NCI-H2196 (cell line): ENCODE results near the gene B9D1.

ENCODE experiments used
- DNase-seq: peaks from one replicate; lab custom pipeline; 2025; ENCODE audit not compliant: unreplicated experiment; lab: John Stamatoyannopoulos, UW

B9D1 gene

GRCh38 chr17:19362277-19363113 lies at the start of gene B9D1:
TSS of gene B9D1 (minus strand) at chr17:19362723. CDS start at chr17:19362569, 154 bp downstream.
- DNase-seq: peak; percentile 80

DNA sequence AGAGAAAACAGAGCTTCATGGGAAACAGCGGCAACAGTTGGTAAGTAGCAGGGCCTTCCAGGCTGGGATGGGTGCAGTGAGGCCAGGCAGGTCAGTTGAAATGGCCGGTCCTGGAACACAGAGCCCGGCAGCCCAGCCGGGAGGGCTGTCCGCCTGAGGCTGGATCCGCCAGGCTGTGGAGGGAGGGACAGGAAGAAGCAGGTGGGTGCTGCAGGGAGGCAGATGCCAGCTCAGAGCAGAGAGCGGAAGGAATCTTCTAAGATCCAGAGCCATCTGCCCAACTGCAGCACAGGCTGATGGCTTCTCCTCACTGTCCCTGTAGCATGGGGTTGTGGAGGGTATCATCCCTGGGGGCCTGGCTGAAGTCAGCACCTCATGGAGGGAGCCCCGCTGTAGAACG lies 49.1 kb upstream of the B9D1 start:
- DNase-seq: no peak

DNA sequence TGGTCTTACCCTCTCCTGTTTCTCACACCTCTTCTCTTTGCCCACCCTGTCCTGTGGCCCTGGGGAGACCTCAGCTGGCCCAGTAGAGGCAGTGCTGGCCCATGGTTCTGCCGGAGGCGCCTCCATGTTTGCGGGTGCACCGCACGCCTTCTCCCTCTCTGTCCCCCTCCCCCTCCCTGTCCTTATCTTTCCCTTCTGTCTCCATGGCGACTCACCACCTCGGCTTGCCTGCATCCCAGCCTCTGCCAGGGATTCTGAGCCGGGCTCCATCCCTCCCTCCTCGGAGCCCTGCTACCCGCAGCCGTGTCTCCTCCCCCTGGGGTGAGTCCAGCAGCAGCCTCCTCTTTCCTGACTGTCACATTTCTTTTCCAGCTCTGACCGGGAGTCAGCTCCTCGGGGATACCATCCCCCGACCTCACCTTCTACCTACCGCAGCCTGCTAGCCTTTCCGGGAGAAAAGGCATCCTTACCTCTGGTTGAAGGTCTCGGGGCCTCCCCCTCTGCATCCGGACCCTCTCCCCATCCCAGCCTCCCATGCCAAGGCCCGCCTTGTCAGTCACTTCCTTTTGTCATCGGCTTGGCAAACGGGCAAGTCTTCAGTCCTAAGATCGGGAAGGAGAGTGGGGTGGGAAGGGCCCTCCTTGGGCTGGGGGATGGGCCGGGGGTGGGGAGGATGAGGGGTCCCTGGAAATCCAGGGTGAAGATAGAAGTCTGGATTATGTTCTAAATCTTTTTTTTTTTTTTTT lies 48.5 kb upstream of the B9D1 start, which contains the start of gene RNF112:
Gene RNF112, plus strand, starts transcription at position 358 of the 746 bp plus-strand sequence. Its CDS starts 177 bp downstream, at position 535.
- no peak for DNase-seq

DNA sequence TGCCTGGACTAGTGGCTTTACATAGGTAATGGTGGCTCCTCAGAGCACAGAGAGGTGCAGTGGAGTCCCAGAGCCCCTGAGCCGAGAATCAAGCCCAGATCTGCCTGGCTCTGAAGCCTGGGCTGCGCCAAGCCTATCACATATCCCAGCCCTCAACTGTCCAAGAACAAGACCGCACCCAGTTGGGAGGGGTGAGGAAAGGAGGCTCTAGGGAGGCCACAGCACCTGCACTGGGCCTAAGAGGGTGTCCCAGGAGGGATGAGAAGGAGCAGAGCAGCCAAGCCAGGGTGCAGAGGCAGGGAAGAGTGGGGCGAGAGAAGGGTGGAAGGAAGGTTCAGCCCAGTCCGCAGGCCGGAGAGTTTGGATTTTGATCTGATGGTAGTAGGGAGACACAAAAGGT lies 47.6 kb upstream of the B9D1 start:
- no peak for DNase-seq

- no peak for DNase-seq
These were observed 47.0 kb upstream of the B9D1 start for GRCh38 chr17:19409509-19409908.

DNA sequence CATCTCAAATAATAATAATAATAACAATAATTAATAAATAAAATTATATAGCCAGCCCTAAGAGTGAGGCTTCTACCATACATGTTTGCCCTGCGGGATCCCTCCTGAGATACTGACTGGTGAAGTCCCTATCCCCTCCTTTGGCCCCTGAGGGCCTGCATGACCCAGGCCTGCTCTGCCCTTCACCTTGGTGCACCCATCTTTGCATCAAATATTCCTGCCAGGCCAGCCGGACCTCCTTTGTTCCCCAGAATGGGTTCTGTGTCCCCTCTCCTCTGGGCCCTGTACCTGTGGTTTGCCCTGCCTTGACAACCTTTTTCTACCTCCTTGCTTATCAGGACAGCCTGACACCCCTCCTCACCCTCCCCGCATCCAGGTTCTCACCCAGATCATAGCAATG lies 46.5 kb upstream of the B9D1 start:
- DNase-seq: no peak

DNA sequence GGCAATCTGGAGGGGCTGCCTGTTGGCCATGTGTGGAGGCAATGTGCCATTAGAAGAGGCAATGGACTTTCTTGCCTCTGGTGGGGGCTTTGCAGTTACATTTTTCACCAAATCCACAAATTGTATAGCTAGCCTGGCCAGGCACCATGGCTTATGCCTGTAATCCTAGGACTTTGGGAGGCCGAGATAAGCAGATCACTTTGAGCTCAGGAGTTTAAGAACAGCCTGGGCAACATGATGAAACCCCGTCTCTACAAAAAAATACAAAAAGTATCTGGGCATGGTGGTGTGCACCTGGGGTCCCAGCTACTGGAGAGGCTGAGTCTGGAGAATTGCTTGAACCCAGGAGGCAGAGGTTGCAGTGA lies 45.8 kb upstream of the B9D1 start:
- DNase-seq: no peak

GRCh38 chr17:19407601-19408345 lies 45.2 kb upstream of the B9D1 start:
- no peak for DNase-seq

DNA sequence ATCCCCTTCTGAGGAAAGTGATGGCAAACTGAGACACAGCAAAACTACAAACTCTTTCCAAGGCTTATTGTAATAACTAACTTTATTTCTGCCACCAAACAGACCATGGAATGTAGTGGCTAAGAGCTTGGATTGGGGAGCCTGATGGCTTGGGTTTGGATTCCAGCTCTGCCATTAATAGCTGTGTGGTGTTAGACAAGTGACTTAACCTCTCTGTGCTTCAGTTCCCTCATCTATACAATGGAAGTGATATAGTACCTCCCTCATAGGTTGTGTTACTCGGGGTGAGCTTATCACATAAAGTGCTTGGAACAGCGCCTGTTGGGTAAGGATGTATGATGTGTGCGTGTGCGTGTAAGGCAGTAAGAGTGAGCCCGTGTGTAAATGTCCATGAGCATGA lies 42.6 kb upstream of the B9D1 start:
- DNase-seq: no peak

DNA sequence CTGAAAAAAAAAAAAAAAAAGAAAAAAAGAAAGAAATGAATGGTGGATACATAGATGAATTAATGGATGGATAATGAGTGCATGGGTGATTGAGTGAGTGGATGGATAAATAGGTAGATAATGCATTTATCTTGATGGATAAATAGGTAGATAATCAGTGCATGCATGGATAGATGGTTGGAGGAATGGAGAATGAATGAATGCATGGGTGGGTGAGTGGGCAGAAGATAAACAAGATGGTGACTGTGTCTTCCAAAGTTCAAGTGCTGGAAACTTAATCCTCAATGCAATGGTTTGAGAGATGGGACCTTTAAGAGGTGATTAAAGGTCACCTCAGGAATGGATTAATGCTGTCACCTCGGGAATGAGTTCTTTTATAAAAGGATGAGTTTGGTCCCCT lies 41.7 kb upstream of the B9D1 start:
- no peak for DNase-seq

DNA sequence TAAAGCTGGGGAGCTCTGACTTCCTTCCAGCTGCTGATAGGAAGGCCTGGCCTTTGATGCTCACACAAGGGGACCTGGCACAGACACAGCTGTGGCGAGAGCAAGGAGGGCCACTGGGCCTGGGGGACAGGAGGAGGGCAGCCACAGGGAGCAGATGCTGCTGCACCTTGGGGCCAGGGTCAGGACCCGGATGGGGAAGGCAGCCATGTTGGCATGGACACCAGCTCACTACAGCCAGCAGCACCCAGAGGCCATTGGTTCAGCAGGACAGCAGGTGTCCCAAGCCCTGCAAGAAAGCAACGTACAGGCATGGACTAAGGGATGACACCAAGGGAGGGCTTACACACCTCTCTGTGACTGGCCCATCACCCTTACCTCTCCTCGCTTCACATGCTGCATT lies 40.5 kb upstream of the B9D1 start:
- no peak for DNase-seq

- no peak for DNase-seq
These were observed 39.6 kb upstream of the B9D1 start for GRCh38 chr17:19402171-19402570.

- DNase-seq: no peak
These were observed 38.9 kb upstream of the B9D1 start for GRCh38 chr17:19401321-19402010.

- no peak for DNase-seq
These were observed 37.4 kb upstream of the B9D1 start for GRCh38 chr17:19399750-19400450.

DNA sequence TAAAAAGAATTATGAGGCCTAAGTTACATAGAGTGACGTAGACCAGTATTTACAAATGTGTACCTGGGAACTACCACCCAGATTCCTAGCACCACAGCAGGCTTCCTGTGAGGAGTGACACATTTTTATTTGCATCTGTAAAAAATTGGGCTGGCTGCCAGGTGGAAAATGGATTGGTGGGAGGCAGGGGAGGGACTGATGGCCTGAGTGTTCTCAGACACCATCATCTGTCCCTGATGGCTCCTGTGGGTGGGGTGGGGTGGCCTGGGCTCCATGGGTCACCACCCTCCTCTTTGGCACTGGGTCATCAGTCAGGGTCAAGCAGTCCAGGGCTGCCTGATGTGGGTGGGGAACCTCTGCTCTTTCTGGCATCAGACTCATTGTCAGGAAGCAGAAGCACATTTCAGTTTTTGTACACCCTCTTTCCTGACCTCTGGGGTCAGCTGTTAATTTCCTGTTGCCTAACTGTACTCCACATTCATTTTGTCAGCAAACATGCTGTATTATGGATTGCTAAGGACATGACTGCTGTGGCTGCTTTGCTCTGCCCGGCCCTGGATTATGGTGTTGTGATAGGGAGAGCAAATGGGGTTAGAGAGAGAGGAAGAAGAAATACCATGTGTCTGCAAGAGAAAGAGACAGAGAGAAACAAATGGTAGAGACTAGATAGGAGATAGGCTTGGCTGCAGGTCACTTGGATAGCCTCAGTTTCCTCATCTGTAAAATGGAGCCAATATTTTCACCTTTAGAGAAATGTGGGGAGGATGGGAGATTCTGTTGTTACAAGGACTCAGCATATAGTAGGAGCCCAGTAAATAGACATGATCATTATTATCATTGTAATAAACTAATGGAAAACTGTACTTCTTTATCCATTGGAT lies 36.0 kb upstream of the B9D1 start:
- no peak for DNase-seq

- DNase-seq: no peak
These were observed 35.1 kb upstream of the B9D1 start for GRCh38 chr17:19397556-19398041.

DNA sequence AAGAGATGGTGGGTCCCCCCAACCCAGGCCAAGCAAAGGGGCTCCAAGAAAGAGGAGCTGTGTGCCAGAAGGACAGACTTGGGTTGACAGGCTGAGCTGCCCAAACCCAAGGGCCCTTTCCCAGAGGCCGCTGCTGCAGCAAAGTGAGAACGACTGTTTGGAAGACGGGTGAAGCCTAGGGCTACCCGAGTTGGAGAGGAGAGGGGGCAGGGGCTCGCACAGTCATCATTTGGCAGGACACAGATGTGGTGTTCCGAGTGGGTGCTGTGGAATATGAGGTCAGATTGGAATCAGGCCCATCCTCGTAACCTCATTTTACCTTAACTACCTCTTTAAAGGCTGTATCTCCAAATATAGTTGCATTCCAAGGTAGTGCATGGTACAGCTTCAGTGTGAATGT lies 29.8 kb upstream of the B9D1 start:
- DNase-seq: no peak

DNA sequence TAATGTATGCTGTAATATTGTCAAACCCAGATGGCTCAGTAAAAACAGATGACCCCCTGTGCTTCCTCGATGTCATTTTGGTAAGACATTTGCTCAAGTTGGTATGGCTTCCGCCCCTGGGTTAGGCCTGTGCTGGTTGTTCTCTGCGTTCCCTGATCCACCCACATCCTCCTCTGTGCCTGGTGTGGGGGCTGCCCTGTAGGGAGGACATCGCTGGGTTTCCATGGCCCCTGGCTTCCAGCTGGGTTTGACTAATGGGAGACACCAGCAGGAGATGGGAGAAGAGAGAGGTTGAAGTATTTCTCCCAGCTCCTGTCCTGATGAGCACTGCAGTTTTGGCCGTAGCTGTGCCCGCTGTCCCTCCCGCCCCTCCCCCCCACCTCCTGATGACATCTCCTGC lies 28.9 kb upstream of the B9D1 start:
- no peak for DNase-seq

DNA sequence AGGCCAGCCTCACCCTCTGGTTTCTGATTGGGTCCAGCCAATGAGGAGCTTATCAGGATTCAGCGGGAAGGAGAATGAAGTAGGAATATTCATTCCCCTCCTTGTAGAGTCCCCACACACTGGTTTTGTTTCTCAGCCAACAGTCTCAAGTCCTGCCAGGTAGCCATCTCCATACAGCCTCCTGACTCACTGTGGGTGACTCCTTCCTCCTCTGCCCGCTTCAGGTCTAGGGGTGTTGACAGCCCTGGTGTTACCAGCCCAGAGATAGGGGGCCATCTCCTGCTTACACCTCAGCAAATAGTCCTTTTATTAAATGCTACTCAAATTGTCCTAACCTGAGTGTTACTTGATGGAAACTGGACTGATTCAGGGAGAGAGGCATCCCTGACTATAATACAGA lies 28.4 kb upstream of the B9D1 start:
- DNase-seq: no peak
